SJSA1 (cell line): ENCODE data around the gene RSPRY1. TPM values are rescaled to one million over a fixed set of nuclear protein-coding genes. Genes with fewer than 3 reads are reported as not detected.

Experiments
- DNase-seq, 2 experiments: peaks; one replicate each; pipeline ENCODE4 v3.0.0-alpha.2; 2015 to 2020; ENCODE audit warnings: low spot score in 2 of 2, low read depth in 1 of 2
- H3K27ac ChIP-seq: fragments of 250-450 bp; sonication (Bioruptor Pico); 2 replicates; pipeline ENCODE4 v1.5.1; 2020; ENCODE audit warnings: mild to moderate bottlenecking, moderate library complexity
- H3K27me3 ChIP-seq: fragments of 250-450 bp; sonication (Bioruptor Pico); replicated peaks from 2 replicates; pipeline ENCODE4 v1.5.1; 2020; ENCODE audit warnings: mild to moderate bottlenecking, moderate library complexity
- H3K36me3 ChIP-seq: fragments of 250-450 bp; sonication (Bioruptor Pico); 2 replicates; pipeline ENCODE4 v1.5.1; 2020; ENCODE audit warnings: mild to moderate bottlenecking
- H3K4me1 ChIP-seq: fragments of 250-450 bp; sonication (Bioruptor Pico); replicated peaks from 2 replicates; pipeline ENCODE4 v1.6.1; 2021; ENCODE audit warnings: mild to moderate bottlenecking
- H3K4me3 ChIP-seq: fragments of 250-450 bp; sonication (Bioruptor Pico); 2 replicates; pipeline ENCODE4 v1.5.1; 2020; ENCODE audit warnings: mild to moderate bottlenecking
- H3K9me3 ChIP-seq: fragments of 250-450 bp; sonication (Bioruptor Pico); replicated peaks from 2 replicates; pipeline ENCODE4 v1.5.1; 2020; ENCODE audit warnings: mild to moderate bottlenecking
- total RNA-seq: library from RNA; depleted of rRNA; stranded (reverse); fragments of >200 nt; shearing (Covaris generic); gene quantifications from 2 replicates; pipeline ENCODE4 v1.2.3, GENCODE V29; 2014

The RSPRY1 gene
- total RNA-seq, 1 experiment from 2014 or later: 40.2 TPM

GRCh38 chr16:57165483-57165882 lies 20.6 kb upstream of the RSPRY1 start:
- Histone ChIP-seq H3K27me3 (no peaks in the 10 kb centered on the region), H3K4me1 (no peaks in the 10 kb centered on the region), H3K4me3 (no peak overlapping the region), H3K27ac (no peak overlapping the region), H3K9me3 (no peaks in the 10 kb centered on the region), H3K36me3 (peaks cover 78% of the 10 kb centered on the region)
- DNase-seq: no peak

- Histone ChIP-seq H3K27me3 (no peaks in the 10 kb centered on the region), H3K4me3 (no peak overlapping the region), H3K36me3 (peaks cover 78% of the 10 kb centered on the region), H3K9me3 (no peaks in the 10 kb centered on the region), H3K4me1 (no peaks in the 10 kb centered on the region), H3K27ac (no peak overlapping the region)
- DNase-seq: no peak
These were observed 20.2 kb upstream of the RSPRY1 start for GRCh38 chr16:57165938-57166337.

- Histone ChIP-seq H3K27me3 (no peaks in the 10 kb centered on the region), H3K4me3 (no peak overlapping the region), H3K27ac (no peak overlapping the region), H3K36me3 (peaks cover 79% of the 10 kb centered on the region), H3K4me1 (no peaks in the 10 kb centered on the region), H3K9me3 (no peaks in the 10 kb centered on the region)
- DNase-seq: no peak
These were observed 19.7 kb upstream of the RSPRY1 start for GRCh38 chr16:57166451-57166850.

GRCh38 chr16:57166951-57167350 lies 19.2 kb upstream of the RSPRY1 start:
- H3K36me3 ChIP-seq: peaks cover 82% of the 10 kb centered on the region
- no peaks in the 10 kb centered on the region for H3K4me1 ChIP-seq
- no peaks in the 10 kb centered on the region for H3K9me3 ChIP-seq
- no peak overlapping the region for H3K27ac ChIP-seq
- no peaks in the 10 kb centered on the region for H3K27me3 ChIP-seq
- H3K4me3 ChIP-seq: no peak overlapping the region
- no peak for DNase-seq

- peaks cover 82% of the 10 kb centered on the region for H3K36me3 ChIP-seq
- no peak overlapping the region for H3K4me3 ChIP-seq
- no peaks in the 10 kb centered on the region for H3K27me3 ChIP-seq
- no peaks in the 10 kb centered on the region for H3K9me3 ChIP-seq
- H3K27ac ChIP-seq: no peak overlapping the region
- DNase-seq: no peak
- no peaks in the 10 kb centered on the region for H3K4me1 ChIP-seq
These were observed 18.6 kb upstream of the RSPRY1 start for GRCh38 chr16:57167538-57167937.

- Histone ChIP-seq H3K4me3 (no peak overlapping the region), H3K27me3 (no peaks in the 10 kb centered on the region), H3K36me3 (peaks cover 82% of the 10 kb centered on the region), H3K4me1 (no peaks in the 10 kb centered on the region), H3K27ac (no peak overlapping the region), H3K9me3 (no peaks in the 10 kb centered on the region)
- DNase-seq: peak in 1 of 2 experiments; percentile 40
These were observed 18.2 kb upstream of the RSPRY1 start for GRCh38 chr16:57167953-57168352.

- Histone ChIP-seq H3K4me3 (no peak overlapping the region), H3K27me3 (no peaks in the 10 kb centered on the region), H3K9me3 (no peaks in the 10 kb centered on the region), H3K27ac (no peak overlapping the region), H3K36me3 (peaks cover 75% of the 10 kb centered on the region), H3K4me1 (no peaks in the 10 kb centered on the region)
- no peak for DNase-seq
These were observed 16.8 kb upstream of the RSPRY1 start for GRCh38 chr16:57169327-57169726.

- DNase-seq: no peak
- Histone ChIP-seq H3K27me3 (no peaks in the 10 kb centered on the region), H3K27ac (no peak overlapping the region), H3K4me1 (no peaks in the 10 kb centered on the region), H3K9me3 (no peaks in the 10 kb centered on the region), H3K36me3 (peaks cover 44% of the 10 kb centered on the region), H3K4me3 (no peak overlapping the region)
These were observed 13.3 kb upstream of the RSPRY1 start for GRCh38 chr16:57172721-57173290.

GRCh38 chr16:57175896-57176295 lies 10.2 kb upstream of the RSPRY1 start:
- DNase-seq: no peak
- no peak overlapping the region for H3K27ac ChIP-seq

GRCh38 chr16:57178196-57178595 lies 7.9 kb upstream of the RSPRY1 start:
- DNase-seq: no peak
- Histone ChIP-seq H3K4me1 (peaks cover 16% of the 10 kb centered on the region), H3K36me3 (peaks cover 9% of the 10 kb centered on the region), H3K27ac (peak overlapping the region; percentile 26; the same call in 1 of the 2 replicates), H3K27me3 (no peaks in the 10 kb centered on the region), H3K4me3 (no peak overlapping the region), H3K9me3 (no peaks in the 10 kb centered on the region)

More at GRCh38 chr16:57175896-57176295, 10.2 kb upstream of the RSPRY1 start:
- H3K9me3 ChIP-seq: no peaks in the 10 kb centered on the region
- H3K27me3 ChIP-seq: no peaks in the 10 kb centered on the region
- H3K4me1 ChIP-seq: peaks cover 16% of the 10 kb centered on the region
- H3K4me3 ChIP-seq: no peak overlapping the region
- H3K36me3 ChIP-seq: peaks cover 32% of the 10 kb centered on the region

- Histone ChIP-seq H3K4me3 (no peak overlapping the region), H3K9me3 (no peaks in the 10 kb centered on the region), H3K4me1 (peaks cover 16% of the 10 kb centered on the region), H3K27me3 (no peaks in the 10 kb centered on the region), H3K27ac (peak overlapping the region; percentile 27), H3K36me3 (peaks cover 5% of the 10 kb centered on the region)
- peak in 1 of 2 experiments; percentile 48 for DNase-seq
These were observed 7.3 kb upstream of the RSPRY1 start for GRCh38 chr16:57178793-57179212.

- DNase-seq: no peak
- Histone ChIP-seq H3K27me3 (no peaks in the 10 kb centered on the region), H3K36me3 (peaks cover 5% of the 10 kb centered on the region), H3K4me1 (peaks cover 16% of the 10 kb centered on the region), H3K9me3 (no peaks in the 10 kb centered on the region), H3K27ac (peak overlapping the region; percentile 27; the same call in 1 of the 2 replicates), H3K4me3 (no peak overlapping the region)
These were observed 6.8 kb upstream of the RSPRY1 start for GRCh38 chr16:57179215-57179828.

GRCh38 chr16:57184113-57184512 lies 2.0 kb upstream of the RSPRY1 start:
- no peak overlapping the region for H3K27ac ChIP-seq
- peaks cover 21% of the 10 kb centered on the region for H3K4me1 ChIP-seq
- peaks cover 6% of the 10 kb centered on the region; the same call in 1 of the 2 replicates for H3K36me3 ChIP-seq
- no peak for DNase-seq
- H3K9me3 ChIP-seq: no peaks in the 10 kb centered on the region
- no peaks in the 10 kb centered on the region for H3K27me3 ChIP-seq
- no peak overlapping the region for H3K4me3 ChIP-seq

- Histone ChIP-seq H3K4me1 (peaks cover 22% of the 10 kb centered on the region), H3K9me3 (no peaks in the 10 kb centered on the region), H3K4me3 (peak overlapping the region; percentile 68), H3K27me3 (no peaks in the 10 kb centered on the region), H3K36me3 (peaks cover 6% of the 10 kb centered on the region; the same call in 1 of the 2 replicates), H3K27ac (peak overlapping the region; percentile 79)
- no peak for DNase-seq
These were observed 1.2 kb upstream of the RSPRY1 start for GRCh38 chr16:57184887-57185445.
